Activated CD8-positive, alpha-beta memory T cell treated with anti-CD3 and anti-CD28 coated beads, Interleukin-2, amount 10 ng/mL, durations not matched to agents 7 days and 5 days (primary cell): Measurements from ENCODE around the gene VPS26B. TPM values are rescaled to one million over a fixed set of nuclear protein-coding genes. Genes with fewer than 3 reads are reported as not detected.

Source experiments
- ATAC-seq: fragments of 150-1000 bp; cut with Tn5 transposase; one replicate; pipeline ENCODE4 v1.10.0; 2021; ENCODE audit warnings: moderate library complexity
- CTCF ChIA-PET: fragments of 350-600 bp; sonication (Branson Sonifier 250); formaldehyde crosslinking; loops from one replicate; lab custom pipeline; 2021; ENCODE audit warnings: antibody characterized with exemption; lab: Charles Lee
- DNase-seq: peaks from one replicate; pipeline ENCODE4 v3.0.0-alpha.2; 2020
- H3K27ac Mint-ChIP-seq: one replicate; pipeline ENCODE4 v1.8.0; 2021; ENCODE audit warnings: mild to moderate bottlenecking, mixed read lengths
- H3K27me3 Mint-ChIP-seq: one replicate; pipeline ENCODE4 v1.8.0; 2021; ENCODE audit warnings: mixed read lengths
- H3K36me3 Mint-ChIP-seq: one replicate; pipeline ENCODE4 v1.8.0; 2021; ENCODE audit warnings: mild to moderate bottlenecking, mixed read lengths
- H3K4me1 Mint-ChIP-seq: one replicate; pipeline ENCODE4 v1.8.0; 2021; ENCODE audit warnings: mixed read lengths
- H3K4me3 Mint-ChIP-seq: one replicate; pipeline ENCODE4 v1.8.0; 2021; ENCODE audit warnings: mild to moderate bottlenecking, moderate library complexity, mixed read lengths
- H3K9me3 Mint-ChIP-seq: one replicate; pipeline ENCODE4 v1.8.0; 2022; ENCODE audit warnings: low read depth, mixed read lengths
- total RNA-seq, 2 experiments: library from RNA; stranded (reverse); gene quantifications; one replicate each; pipeline ENCODE4 v1.2.3, GENCODE V29; 2021

VPS26B gene
- total RNA-seq, 2 experiments from 2014 or later: 52.6 to 69.8 TPM

DNA sequence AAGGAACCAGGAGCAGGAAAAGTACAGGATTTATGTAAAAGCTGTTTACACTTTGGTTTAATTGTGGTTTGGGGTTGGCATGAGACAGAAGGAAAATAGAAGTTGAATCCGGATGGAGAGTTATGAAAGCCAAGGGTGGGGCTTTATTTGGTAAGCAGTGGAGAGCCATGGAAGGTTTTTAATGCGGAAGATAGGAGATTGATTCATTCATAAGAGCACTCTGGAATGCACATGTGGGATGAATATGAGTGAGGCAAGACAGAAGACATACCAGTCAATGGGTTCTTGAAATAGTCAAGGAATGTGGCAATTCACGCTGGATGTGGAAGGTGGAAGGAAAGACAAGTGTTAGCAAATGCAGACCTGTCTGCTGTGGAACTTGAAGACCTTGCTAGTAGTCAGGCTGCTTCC is 42.4 kb downstream of the VPS26B start:
- Mint-ChIP-seq H3K9me3 (no peaks in the 10 kb centered on the region), H3K4me3 (no peak overlapping the region), H3K27me3 (no peaks in the 10 kb centered on the region), H3K4me1 (peaks cover 37% of the 10 kb centered on the region), H3K36me3 (peaks cover 12% of the 10 kb centered on the region), H3K27ac (no peak overlapping the region)
- ATAC-seq (no peak), DNase-seq (no peak)
- CTCF ChIA-PET: interaction anchor here (0.6 to 7.0 kb wide), 3 partner anchors 8 to 124 kb away, joined by 3 to 62 read pairs (median 13); partner anchors contain the start of genes ACAD8 and GLB1L3

DNA sequence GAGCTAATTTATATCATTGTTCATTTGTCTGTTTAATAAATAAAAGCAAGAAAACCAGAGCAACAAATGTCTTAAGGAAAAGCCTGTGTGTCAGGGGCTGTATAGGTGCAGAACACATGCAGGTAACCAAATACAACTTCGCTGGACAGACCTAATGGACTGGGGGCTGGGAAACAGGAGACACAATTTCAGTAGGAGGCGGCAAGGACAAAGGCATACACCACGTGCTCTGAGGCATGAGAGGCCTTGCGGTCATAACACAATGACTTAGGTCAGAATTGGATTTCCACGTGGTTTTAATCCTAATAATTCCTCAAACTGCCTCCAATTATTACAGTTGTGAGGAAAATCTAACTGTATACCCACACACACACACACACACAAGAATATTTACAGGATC is 43.0 kb downstream of the VPS26B start:
- peaks cover 40% of the 10 kb centered on the region for H3K4me1 Mint-ChIP-seq
- no peak overlapping the region for H3K27ac Mint-ChIP-seq
- no peaks in the 10 kb centered on the region for H3K9me3 Mint-ChIP-seq
- H3K4me3 Mint-ChIP-seq: no peak overlapping the region
- H3K27me3 Mint-ChIP-seq: no peaks in the 10 kb centered on the region
- CTCF ChIA-PET: interaction anchor here (0.6 to 4.4 kb wide), 2 partner anchors 13 to 125 kb away, joined by 3 to 13 read pairs; partner anchors contain the start of gene ACAD8
- ATAC-seq (no peak), DNase-seq (no peak)
- H3K36me3 Mint-ChIP-seq: peaks cover 10% of the 10 kb centered on the region

DNA sequence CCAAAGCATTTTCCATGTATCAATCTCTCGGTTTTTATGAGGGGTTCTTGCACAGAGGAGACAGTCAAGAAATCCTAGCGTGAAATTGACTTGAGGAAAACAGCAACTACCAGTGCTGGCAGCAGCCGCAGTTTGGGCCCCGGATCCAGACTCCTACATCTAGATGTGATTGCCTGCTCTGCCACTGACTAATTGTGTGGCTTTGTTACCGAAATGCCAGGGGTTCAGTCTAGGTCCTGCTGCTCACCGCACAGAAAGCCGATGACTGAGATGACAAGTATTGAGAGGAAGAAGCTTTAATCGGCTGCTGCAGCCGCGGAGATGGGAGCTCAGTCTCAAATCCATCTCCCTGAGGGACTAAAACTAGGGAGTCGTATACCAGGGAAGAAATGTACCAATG is 43.5 kb downstream of the VPS26B start:
- Mint-ChIP-seq H3K36me3 (peaks cover 11% of the 10 kb centered on the region), H3K27ac (no peak overlapping the region), H3K4me3 (no peak overlapping the region), H3K27me3 (no peaks in the 10 kb centered on the region), H3K4me1 (peaks cover 45% of the 10 kb centered on the region), H3K9me3 (no peaks in the 10 kb centered on the region)
- ATAC-seq (no peak), DNase-seq (no peak)
- CTCF ChIA-PET: interaction anchor here (1.7 kb wide), 1 partner anchor 12 kb away, joined by 6 read pairs; no protein-coding TSS in a partner anchor

DNA sequence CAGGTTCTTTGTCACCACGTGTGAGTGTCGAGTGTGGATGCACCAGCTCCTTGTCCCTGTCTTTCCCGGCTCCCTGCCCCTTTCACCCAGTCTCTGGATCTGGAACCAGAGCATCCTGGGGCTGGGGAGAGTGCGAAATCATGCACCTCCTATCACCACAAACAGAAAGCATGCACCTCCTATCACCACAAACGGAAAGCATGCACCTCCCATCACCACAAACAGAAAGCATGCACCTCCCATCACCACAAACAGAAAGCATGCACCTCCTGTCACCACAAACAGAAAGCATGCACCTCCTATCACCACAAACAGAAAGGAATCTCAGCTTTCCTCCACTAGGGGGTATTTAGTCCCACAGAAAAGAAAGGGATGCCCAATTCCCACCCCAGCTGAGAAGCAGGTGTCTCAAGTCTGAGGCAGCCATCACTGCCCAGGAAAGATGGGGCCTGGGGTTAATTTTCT is 45.8 kb downstream of the VPS26B start:
- Mint-ChIP-seq H3K27ac (peak overlapping the region; percentile 82), H3K4me3 (peak overlapping the region; percentile 56), H3K36me3 (peaks cover 8% of the 10 kb centered on the region), H3K27me3 (no peaks in the 10 kb centered on the region), H3K4me1 (peaks cover 62% of the 10 kb centered on the region), H3K9me3 (no peaks in the 10 kb centered on the region)
- DNase-seq: peak; percentile 69
- ATAC-seq: peak; percentile 64
- CTCF ChIA-PET: interaction anchor here (0.9 to 2.4 kb wide), 4 partner anchors 9 to 63 kb away, joined by 3 to 10 read pairs (median 8); partner anchors contain the start of genes ACAD8, THYN1 and VPS26B

DNA sequence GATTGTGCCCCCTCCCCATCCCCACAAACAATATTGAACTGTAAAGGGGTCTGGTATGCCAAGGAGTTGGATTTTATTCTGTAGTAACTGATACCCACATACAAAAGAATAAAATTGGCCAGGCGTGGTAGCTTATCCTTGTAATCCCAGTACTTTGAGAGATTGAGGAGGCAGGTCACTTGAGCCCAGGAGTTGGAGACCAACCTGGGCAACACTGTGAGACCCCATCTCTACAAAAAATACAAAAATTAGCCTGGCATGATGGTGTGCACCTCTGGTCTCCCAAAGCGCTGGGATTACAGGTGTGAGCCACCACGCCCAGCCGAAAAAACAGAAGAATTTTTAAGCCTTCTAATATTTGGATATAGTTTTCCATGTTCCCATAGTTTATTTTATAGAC is 47.5 kb downstream of the VPS26B start:
- H3K27ac Mint-ChIP-seq: no peak overlapping the region
- CTCF ChIA-PET: interaction anchor here (1.5 to 6.7 kb wide), 3 partner anchors 8 to 23 kb away, joined by 4 to 62 read pairs (median 26); partner anchors contain the start of genes ACAD8 and THYN1
- peaks cover 7% of the 10 kb centered on the region for H3K36me3 Mint-ChIP-seq
- no peak for DNase-seq
- H3K27me3 Mint-ChIP-seq: no peaks in the 10 kb centered on the region
- no peak overlapping the region for H3K4me3 Mint-ChIP-seq
- peaks cover 57% of the 10 kb centered on the region for H3K4me1 Mint-ChIP-seq
- no peaks in the 10 kb centered on the region for H3K9me3 Mint-ChIP-seq
- ATAC-seq: no peak

DNA sequence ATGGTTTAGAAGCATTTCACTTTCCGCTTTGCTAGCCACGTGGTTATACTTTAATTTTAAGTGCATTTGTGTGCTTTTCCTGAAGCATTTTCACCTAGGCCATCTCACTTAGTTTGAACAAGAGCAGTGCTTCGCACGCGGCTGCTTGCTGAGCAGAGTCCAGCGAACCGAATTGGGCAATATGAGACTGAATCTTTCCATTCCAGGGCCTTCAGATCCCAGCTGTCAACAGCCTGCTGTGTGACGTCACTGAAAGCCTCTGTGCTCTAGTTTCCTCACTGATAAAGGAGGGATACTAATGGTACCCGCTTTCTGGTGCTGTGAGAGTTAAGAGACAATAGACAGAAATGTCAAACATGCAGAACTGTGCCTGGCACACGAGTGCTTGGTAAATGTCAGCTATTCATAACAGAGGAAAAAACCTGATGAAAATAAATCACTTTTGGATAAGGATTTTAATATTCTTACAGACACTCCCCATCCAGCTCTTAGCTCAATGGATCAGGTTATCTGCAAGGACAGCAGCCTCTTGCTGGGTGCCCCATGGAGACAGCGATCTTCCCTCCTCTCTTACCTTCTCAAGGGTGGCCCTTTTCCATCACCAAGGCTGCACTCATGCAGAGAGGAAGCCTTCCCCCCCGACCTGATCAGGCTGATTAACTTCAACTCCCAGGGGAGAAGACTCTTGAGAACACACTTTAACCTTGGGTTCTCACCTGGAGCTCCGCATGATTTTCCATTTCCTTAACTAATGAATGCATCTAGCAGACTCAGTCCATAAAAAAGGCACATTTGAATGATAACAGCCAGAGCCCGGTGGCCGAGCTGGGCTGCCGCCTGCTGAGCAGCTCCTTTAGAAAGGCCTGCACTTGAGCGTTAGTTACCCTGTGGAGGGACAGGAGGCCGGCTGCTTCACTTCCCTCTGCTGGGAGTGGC is 48.2 kb downstream of the VPS26B start:
- peak overlapping the region; percentile 96 for H3K4me3 Mint-ChIP-seq
- peaks cover 4% of the 10 kb centered on the region for H3K27me3 Mint-ChIP-seq
- CTCF ChIA-PET: interaction anchor here (0.9 to 6.7 kb wide), 4 partner anchors 9 to 344 kb away, joined by 3 to 62 read pairs (median 15); partner anchors contain the start of genes ACAD8 and THYN1
- H3K36me3 Mint-ChIP-seq: peaks cover 10% of the 10 kb centered on the region
- no peaks in the 10 kb centered on the region for H3K9me3 Mint-ChIP-seq
- peak overlapping the region; percentile 47 for H3K27ac Mint-ChIP-seq
- DNase-seq (peak; percentile 39), ATAC-seq (no peak)
- peaks cover 56% of the 10 kb centered on the region for H3K4me1 Mint-ChIP-seq

DNA sequence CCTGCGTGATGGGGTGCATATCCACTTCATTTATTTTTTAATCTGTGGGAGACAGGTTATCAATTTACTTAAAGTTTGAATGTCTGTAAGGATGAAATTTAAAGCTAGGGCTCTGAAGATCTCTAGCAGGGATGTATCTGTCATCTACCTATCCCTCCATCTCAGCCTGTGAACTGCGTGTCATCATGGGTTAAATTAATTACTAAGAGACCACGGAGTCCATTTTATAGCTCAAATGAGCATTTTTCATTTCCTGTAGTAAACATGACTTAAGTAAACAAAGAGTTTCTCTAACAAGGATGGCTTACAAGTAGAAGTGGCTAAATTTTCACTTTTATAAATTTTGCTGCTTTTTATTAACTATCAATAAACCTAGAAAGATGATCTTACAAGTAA is 48.8 kb downstream of the VPS26B start:
- Mint-ChIP-seq H3K36me3 (peaks cover 10% of the 10 kb centered on the region), H3K27ac (peak overlapping the region; percentile 47), H3K4me3 (peak overlapping the region; percentile 96), H3K4me1 (peaks cover 56% of the 10 kb centered on the region), H3K9me3 (no peaks in the 10 kb centered on the region), H3K27me3 (peaks cover 4% of the 10 kb centered on the region)
- peak; percentile 14 for DNase-seq
- ATAC-seq: no peak
- CTCF ChIA-PET: interaction anchor here (0.9 to 6.7 kb wide), 4 partner anchors 10 to 345 kb away, joined by 3 to 62 read pairs (median 28); partner anchors contain the start of genes ACAD8, NCAPD3, THYN1 and VPS26B

- Mint-ChIP-seq H3K36me3 (peaks cover 11% of the 10 kb centered on the region), H3K27ac (peak overlapping the region; percentile 93), H3K27me3 (peaks cover 4% of the 10 kb centered on the region), H3K4me1 (peaks cover 56% of the 10 kb centered on the region), H3K9me3 (no peaks in the 10 kb centered on the region), H3K4me3 (peak overlapping the region; percentile 96)
- CTCF ChIA-PET: interaction anchor here (1.0 to 6.7 kb wide), 11 partner anchors 11 to 75 kb away, joined by 3 to 62 read pairs (median 6); partner anchors contain the start of genes ACAD8, NCAPD3, THYN1 and VPS26B
- no peak for ATAC-seq
- DNase-seq: no peak
These were observed 50.7 kb downstream of the VPS26B start for GRCh38 chr11:134275188-134275533.

DNA sequence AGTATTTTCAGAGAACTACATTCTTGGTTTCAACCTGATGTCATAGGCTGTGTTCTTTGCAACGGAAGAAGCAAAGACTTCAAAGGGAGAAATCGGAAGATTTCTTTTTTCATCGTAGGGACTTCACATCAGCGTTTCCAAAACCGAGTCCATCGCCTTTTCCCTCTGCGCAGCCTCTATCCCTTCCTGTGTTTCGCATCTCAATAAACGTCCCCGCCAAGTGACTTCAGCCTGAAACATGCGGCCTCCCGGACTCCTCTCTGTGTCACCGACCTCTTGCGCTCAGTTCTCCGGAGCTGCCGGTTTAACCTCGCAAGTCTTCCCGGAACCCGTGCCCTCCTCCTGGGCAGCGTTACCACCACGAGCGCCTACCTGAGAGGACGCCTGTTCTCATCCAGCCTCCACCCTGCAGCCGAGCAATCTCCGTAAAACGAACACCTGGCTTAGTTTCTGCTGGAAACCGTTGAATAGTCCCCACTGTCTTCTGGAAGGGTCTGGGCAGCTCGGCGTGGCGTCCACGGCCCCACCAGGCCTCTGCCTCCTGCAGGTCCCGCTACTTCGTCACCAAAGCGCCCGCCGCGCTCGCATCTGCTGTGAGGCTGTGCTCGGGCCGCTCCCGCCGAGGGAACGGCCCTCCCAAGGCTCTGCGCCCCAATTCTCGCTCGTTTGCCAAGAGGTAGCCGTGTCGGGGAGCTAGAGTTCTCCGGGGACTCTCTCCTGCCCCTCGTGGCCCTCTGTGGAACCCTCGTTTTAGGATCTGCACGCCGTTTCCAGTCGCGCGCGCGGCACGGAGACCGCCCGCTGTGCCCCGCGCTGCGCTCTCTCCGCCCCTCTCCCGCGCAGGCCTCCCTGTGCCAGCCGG is 51.3 kb downstream of the VPS26B start, which contains the start of gene GLB1L3:
GLB1L3 (plus strand) TSS at position 846 of the 862 bp plus-strand sequence. CDS start 362 bp downstream, outside the sequence.
- H3K36me3 Mint-ChIP-seq: peaks cover 12% of the 10 kb centered on the region
- H3K9me3 Mint-ChIP-seq: no peaks in the 10 kb centered on the region
- peaks cover 49% of the 10 kb centered on the region for H3K4me1 Mint-ChIP-seq
- peak within 1 kb of the TSS; percentile 96 for H3K4me3 Mint-ChIP-seq
- ATAC-seq: peak; percentile 93
- H3K27ac Mint-ChIP-seq: peak within 1 kb of the TSS; percentile 93
- DNase-seq: peak; percentile 90
- H3K27me3 Mint-ChIP-seq: peaks cover 4% of the 10 kb centered on the region
- CTCF ChIA-PET: interaction anchor here (0.6 to 6.7 kb wide), 22 partner anchors 12 to 348 kb away, joined by 3 to 62 read pairs (median 4); partner anchors contain the start of genes ACAD8, NCAPD3, THYN1 and VPS26B

DNA sequence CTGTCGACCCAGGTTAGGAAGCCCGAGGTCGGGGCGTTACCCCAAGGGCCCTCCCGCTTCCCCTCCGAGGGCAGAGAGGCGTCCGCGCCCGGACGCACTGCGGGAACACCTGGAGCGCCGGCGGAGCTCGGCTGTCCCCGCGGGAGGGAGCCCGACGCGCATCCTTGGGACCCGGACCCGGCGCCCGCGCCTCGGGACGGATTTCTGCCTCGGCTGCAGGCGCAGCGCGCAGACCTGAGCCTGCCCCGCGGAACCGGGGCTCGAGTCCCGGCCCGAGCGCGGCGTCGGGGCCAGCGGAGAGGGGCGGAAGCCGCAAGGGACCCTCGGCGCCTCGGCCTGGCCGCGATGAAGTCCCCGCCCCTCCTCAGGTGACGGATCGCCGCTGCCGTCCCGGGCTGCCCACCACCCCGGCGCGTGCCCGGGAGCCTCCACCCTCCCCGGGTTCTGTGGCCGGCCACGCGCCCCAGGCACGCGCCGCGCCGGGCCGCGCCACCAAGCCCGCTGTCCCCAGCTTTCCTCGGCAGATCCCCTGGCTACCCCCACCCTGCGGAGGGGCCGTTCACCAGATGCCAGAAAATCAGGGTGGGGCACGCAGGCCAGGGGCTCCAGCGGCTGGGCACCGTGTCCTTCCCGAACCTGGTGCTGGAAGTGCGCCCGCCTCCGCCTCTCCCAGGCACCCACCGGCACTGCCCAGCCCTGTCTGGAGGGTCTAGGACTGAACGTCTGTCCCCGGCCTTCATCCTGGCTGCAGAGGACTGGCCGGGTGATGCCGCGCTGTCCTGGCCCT is 52.1 kb downstream of the VPS26B start:
- peaks cover 42% of the 10 kb centered on the region for H3K4me1 Mint-ChIP-seq
- H3K4me3 Mint-ChIP-seq: peak overlapping the region; percentile 96
- H3K27ac Mint-ChIP-seq: peak overlapping the region; percentile 93
- no peak for ATAC-seq
- DNase-seq: peak; percentile 40
- peaks cover 4% of the 10 kb centered on the region for H3K27me3 Mint-ChIP-seq
- CTCF ChIA-PET: interaction anchor here (0.7 to 6.7 kb wide), 21 partner anchors 12 to 348 kb away, joined by 3 to 62 read pairs (median 4); partner anchors contain the start of genes ACAD8, NCAPD3, THYN1 and VPS26B
- H3K9me3 Mint-ChIP-seq: no peaks in the 10 kb centered on the region
- peaks cover 9% of the 10 kb centered on the region for H3K36me3 Mint-ChIP-seq

- no peak for ATAC-seq
- DNase-seq: peak; percentile 28
- CTCF ChIA-PET: interaction anchor here (0.9 to 6.7 kb wide), 5 partner anchors 14 to 72 kb away, joined by 3 to 62 read pairs (median 5); partner anchors contain the start of genes NCAPD3 and VPS26B
- peak overlapping the region; percentile 62 for H3K27ac Mint-ChIP-seq
- peak overlapping the region; percentile 75 for H3K4me3 Mint-ChIP-seq
- peaks cover 4% of the 10 kb centered on the region for H3K27me3 Mint-ChIP-seq
- no peaks in the 10 kb centered on the region for H3K9me3 Mint-ChIP-seq
- peaks cover 7% of the 10 kb centered on the region for H3K36me3 Mint-ChIP-seq
- peaks cover 39% of the 10 kb centered on the region for H3K4me1 Mint-ChIP-seq
These were observed 52.9 kb downstream of the VPS26B start for GRCh38 chr11:134277183-134278001.
